NB4 (cell line): ENCODE data around the gene MRPL39.

Experiments
- MYC ChIP-seq: IDR thresholded peaks from 2 replicates; pipeline ENCODE4 v1.6.1; 2011; ENCODE audit warnings: low read depth, low read length
- POLR2A ChIP-seq: IDR thresholded peaks from 2 replicates; pipeline ENCODE4 v1.6.1; 2011; ENCODE audit warnings: mild to moderate bottlenecking; ENCODE audit not compliant: insufficient read length; ENCODE audit errors: extremely low read depth
- TF ChIP-seq, protein P1 (sequence below): IDR thresholded peaks from 2 replicates; pipeline ENCODE4 v1.6.1; 2011; ENCODE audit warnings: low read depth, low read length
- TF ChIP-seq, protein P2 (sequence below): IDR thresholded peaks from one replicate; pipeline ENCODE4 v1.5.1; 2012; ENCODE audit warnings: low read depth, low read length

DNA sequence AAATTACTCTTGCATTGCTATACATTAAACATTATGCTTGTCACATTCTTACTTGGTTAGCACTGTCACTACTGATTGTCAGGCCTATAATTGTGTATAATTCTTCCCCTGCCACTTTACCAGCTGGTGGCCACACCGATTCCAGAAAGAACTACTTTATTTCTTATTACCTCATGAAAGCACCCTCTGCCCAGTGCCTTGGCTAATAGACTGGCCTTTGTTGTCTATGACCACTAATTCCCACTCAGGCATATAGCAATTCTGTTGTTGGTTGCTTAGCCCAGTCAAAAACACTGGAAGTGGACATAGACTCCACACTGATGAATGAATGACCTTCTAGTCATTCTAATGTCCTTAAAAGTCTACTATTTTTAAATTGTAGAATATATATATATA, 35.6 kb downstream of the MRPL39 start:
- TF ChIP-seq POLR2A (no peak), MYC (no peak)
- TF ChIP-seq, protein P1, sequence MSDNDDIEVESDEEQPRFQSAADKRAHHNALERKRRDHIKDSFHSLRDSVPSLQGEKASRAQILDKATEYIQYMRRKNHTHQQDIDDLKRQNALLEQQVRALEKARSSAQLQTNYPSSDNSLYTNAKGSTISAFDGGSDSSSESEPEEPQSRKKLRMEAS, result no peak
- TF ChIP-seq, protein P2, sequence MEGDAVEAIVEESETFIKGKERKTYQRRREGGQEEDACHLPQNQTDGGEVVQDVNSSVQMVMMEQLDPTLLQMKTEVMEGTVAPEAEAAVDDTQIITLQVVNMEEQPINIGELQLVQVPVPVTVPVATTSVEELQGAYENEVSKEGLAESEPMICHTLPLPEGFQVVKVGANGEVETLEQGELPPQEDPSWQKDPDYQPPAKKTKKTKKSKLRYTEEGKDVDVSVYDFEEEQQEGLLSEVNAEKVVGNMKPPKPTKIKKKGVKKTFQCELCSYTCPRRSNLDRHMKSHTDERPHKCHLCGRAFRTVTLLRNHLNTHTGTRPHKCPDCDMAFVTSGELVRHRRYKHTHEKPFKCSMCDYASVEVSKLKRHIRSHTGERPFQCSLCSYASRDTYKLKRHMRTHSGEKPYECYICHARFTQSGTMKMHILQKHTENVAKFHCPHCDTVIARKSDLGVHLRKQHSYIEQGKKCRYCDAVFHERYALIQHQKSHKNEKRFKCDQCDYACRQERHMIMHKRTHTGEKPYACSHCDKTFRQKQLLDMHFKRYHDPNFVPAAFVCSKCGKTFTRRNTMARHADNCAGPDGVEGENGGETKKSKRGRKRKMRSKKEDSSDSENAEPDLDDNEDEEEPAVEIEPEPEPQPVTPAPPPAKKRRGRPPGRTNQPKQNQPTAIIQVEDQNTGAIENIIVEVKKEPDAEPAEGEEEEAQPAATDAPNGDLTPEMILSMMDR, result no peak
